ENCODE data around the gene SAPCD2.

GRCh38 chr9:137015976-137016375 lies 54.4 kb downstream of the SAPCD2 start:
- TF ChIP-seq POLR2A (IDR thresholded peaks at IDR 0.05; ENCODE audit: low read depth) (no peak), POLR2AphosphoS5 (IDR thresholded peaks at IDR 0.05) (no peak), CTCF (IDR thresholded peaks at IDR 0.05) (no peak), EP300 (IDR thresholded peaks at IDR 0.05) (no peak)
